ENCODE data around the gene ACTR1A. TPM values are rescaled to one million over a fixed set of nuclear protein-coding genes. Genes with fewer than 3 reads are reported as not detected.

ACTR1A gene
- total and polyA plus RNA-seq, 12 donors: 90.1 to 138 (median 110) TPM

GRCh38 chr10:102515724-102516123 lies 13.2 kb upstream of the ACTR1A start:
- intact Hi-C loops (cut with DNase I): no loop called here
- H3K27me3 ChIP-seq: no peaks in the 10 kb centered on the region
- DNase-seq (no peak), ATAC-seq (no peak)
- no peaks in the 10 kb centered on the region for H3K9me3 ChIP-seq
- H3K4me3 ChIP-seq: no peak overlapping the region
- WGBS, 2 donors: 94 to 99% methylated on average over 3 of the region's 3 CpGs
- peaks cover 0 to 73% (median 9%) of the 10 kb centered on the region in 9 donors for H3K36me3 ChIP-seq
- no peak overlapping the region for H3K27ac ChIP-seq
- no peak for TF ChIP-seq CTCF (IDR thresholded peaks at IDR 0.05)
- H3K4me1 ChIP-seq: peaks cover 0 to 11% (median 0%) of the 10 kb centered on the region in 9 donors

GRCh38 chr10:102514487-102515311 lies 12.2 kb upstream of the ACTR1A start:
- Histone ChIP-seq H3K27me3 (no peaks in the 10 kb centered on the region), H3K4me3 (no peak overlapping the region), H3K36me3 (peaks cover 0 to 83% (median 9%) of the 10 kb centered on the region in 9 donors), H3K4me1 (peaks cover 0 to 15% (median 0%) of the 10 kb centered on the region in 9 donors), H3K9me3 (no peaks in the 10 kb centered on the region), H3K27ac (no peak overlapping the region)
- intact Hi-C loops (cut with DNase I): no loop called here
- ATAC-seq: peak in 1 of 8 donors; percentile 14
- no peak for DNase-seq
- TF ChIP-seq CTCF (IDR thresholded peaks at IDR 0.05): no peak
- 84% methylated on average over 12 of the region's 12 CpGs for WGBS, 2 donors

- TF ChIP-seq CTCF (IDR thresholded peaks at IDR 0.05): no peak
- no peaks in the 10 kb centered on the region for H3K27me3 ChIP-seq
- H3K4me3 ChIP-seq: no peak overlapping the region
- WGBS, 2 donors: 88 to 89% methylated on average over 6 of the region's 6 CpGs
- DNase-seq (no peak), ATAC-seq (peak in 1 of 8 donors; percentile 16)
- H3K36me3 ChIP-seq: peaks cover 0 to 84% (median 11%) of the 10 kb centered on the region in 9 donors
- peaks cover 0 to 42% (median 15%) of the 10 kb centered on the region in 9 donors for H3K4me1 ChIP-seq
- intact Hi-C loops (cut with DNase I): no loop called here
- H3K9me3 ChIP-seq: no peaks in the 10 kb centered on the region
- peak overlapping the region in 1 of 10 donors; percentile 47 for H3K27ac ChIP-seq
Observed at GRCh38 chr10:102511583-102512274, 9.2 kb upstream of the ACTR1A start.

DNA sequence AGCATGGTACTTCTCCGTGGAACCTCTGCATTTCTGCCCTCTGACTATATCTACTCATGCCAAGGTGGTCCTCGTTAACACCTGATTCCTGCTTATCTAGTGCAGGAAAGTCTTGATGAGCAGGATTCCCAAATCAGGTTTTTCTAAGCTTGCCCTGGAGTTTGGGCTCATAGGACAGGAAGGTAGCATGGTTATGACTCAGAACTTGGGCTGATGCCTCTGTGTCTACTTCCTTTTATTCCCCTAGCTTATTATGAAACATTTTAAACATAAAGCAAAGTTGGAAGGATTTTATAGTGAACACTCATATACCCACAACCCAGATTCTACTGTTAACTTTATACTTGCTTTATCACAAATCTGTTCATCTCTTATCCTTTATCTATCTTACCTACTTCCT lies 6.9 kb upstream of the ACTR1A start:
- no peaks in the 10 kb centered on the region for H3K9me3 ChIP-seq
- no peak for TF ChIP-seq CTCF (IDR thresholded peaks at IDR 0.05)
- peaks cover 0 to 64% (median 23%) of the 10 kb centered on the region in 9 donors for H3K4me1 ChIP-seq
- H3K36me3 ChIP-seq: peaks cover 0 to 78% (median 11%) of the 10 kb centered on the region in 9 donors
- no peak for DNase-seq
- intact Hi-C loops (cut with DNase I): loop anchor here in 7 of 10 donors (5.0 to 10.0 kb wide), 2 partner anchors 73 to 205 kb away; partner anchors contain the start of genes ARL3 (in 2 of the 7) and SFXN2 (in 2 of the 7)
- no peak overlapping the region for H3K4me3 ChIP-seq
- WGBS, 2 donors: 71 to 75% methylated on average over 2 of the region's 2 CpGs
- H3K27ac ChIP-seq: peak overlapping the region in 1 of 10 donors; percentile 16
- no peaks in the 10 kb centered on the region for H3K27me3 ChIP-seq
- ATAC-seq: no peak
